Heart left ventricle (tissue), 13 donors: ENCODE measurements around the gene HACD2.

Source experiments
- POLR2A ChIP-seq, 2 donors: fragments of 450-650 bp; IDR thresholded peaks; one replicate each; pipeline ENCODE4 v1.6.1; 2017; ENCODE audit warnings: antibody characterized with exemption in 2 of 2, mild to moderate bottlenecking in 2 of 2, moderate library complexity in 2 of 2
- TF ChIP-seq, protein P1 (sequence below), 12 donors: fragments of 200-600 bp; sonication (generic) in 4 of 12; IDR thresholded peaks; one replicate each; pipeline versions ENCODE4 v1.5.0 to v1.8.0; 2018 to 2022; ENCODE audit warnings: antibody characterized with exemption in 12 of 12, mild to moderate bottlenecking in 5 of 12
- donor health status: ischemic (EF 13 %, LVEDD 7.1; RV severe dilation, severe dysfunction).
- donor health status: DM: no; HTN: yes; CAD: no.
- donor health status: DM: no; HTN: no; CAD: no.
- donor health status: ischemic (EF 25% LVEDD 6.9; RV normal size, moderate dysfunction).
- donor health status: ischemic (EF 25% LVEDD 5.7; RV mildly dilated, moderate dysfunction).
- donor health status: ischemic (EF 35%, LVEDD 5.7; RV mildly dilated, moderate dysfunction).
- donor health status: nonischemic (EF 11% LVEDD 7.7; RV severe dilation, severe dysfunction).
- donor health status: DM: yes; HTN: yes; CAD: no.
- donor health status: PGD.
- donor health status: ischemic (EF 29% LVEDD 5.4; RV normal size, mild dysfunction).
- donor health status: nonischemic (EF 23%, LVEDD 6.1; RV moderate dilation, normal function).

GRCh38 chr3:123464211-123464610 lies 120.6 kb downstream of the HACD2 start:
- TF ChIP-seq POLR2A (IDR thresholded peaks at IDR 0.05), result no peak
- TF ChIP-seq, protein P1, sequence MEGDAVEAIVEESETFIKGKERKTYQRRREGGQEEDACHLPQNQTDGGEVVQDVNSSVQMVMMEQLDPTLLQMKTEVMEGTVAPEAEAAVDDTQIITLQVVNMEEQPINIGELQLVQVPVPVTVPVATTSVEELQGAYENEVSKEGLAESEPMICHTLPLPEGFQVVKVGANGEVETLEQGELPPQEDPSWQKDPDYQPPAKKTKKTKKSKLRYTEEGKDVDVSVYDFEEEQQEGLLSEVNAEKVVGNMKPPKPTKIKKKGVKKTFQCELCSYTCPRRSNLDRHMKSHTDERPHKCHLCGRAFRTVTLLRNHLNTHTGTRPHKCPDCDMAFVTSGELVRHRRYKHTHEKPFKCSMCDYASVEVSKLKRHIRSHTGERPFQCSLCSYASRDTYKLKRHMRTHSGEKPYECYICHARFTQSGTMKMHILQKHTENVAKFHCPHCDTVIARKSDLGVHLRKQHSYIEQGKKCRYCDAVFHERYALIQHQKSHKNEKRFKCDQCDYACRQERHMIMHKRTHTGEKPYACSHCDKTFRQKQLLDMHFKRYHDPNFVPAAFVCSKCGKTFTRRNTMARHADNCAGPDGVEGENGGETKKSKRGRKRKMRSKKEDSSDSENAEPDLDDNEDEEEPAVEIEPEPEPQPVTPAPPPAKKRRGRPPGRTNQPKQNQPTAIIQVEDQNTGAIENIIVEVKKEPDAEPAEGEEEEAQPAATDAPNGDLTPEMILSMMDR (IDR thresholded peaks at IDR 0.05), result no peak
